ENCODE results near the gene HERPUD1.

DNA sequence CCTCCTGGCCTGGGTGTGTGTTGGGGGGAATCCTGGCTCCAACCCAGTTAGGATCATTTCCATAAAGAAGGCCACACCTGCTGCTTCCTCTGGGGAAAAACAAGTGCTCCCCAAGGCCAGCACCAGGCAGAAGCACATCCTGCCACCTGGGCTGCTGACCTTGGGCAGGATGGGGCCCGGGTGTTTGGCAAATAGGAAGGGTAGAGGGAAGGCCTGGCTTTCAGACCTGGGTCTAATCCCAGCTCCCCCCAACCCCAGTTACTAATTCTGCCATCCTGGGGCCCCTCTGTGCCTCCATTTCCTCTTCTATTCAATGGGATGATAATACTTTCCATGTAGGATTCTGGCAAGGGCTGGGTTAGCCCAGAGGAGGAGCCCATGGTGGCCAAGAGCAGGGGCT, 54.4 kb downstream of the HERPUD1 start:
- TF ChIP-seq, protein P1, sequence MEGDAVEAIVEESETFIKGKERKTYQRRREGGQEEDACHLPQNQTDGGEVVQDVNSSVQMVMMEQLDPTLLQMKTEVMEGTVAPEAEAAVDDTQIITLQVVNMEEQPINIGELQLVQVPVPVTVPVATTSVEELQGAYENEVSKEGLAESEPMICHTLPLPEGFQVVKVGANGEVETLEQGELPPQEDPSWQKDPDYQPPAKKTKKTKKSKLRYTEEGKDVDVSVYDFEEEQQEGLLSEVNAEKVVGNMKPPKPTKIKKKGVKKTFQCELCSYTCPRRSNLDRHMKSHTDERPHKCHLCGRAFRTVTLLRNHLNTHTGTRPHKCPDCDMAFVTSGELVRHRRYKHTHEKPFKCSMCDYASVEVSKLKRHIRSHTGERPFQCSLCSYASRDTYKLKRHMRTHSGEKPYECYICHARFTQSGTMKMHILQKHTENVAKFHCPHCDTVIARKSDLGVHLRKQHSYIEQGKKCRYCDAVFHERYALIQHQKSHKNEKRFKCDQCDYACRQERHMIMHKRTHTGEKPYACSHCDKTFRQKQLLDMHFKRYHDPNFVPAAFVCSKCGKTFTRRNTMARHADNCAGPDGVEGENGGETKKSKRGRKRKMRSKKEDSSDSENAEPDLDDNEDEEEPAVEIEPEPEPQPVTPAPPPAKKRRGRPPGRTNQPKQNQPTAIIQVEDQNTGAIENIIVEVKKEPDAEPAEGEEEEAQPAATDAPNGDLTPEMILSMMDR (IDR thresholded peaks at IDR 0.05; ENCODE audit: borderline replicate concordance, extremely low read depth, low read length, poor library complexity, severe bottlenecking): no peak
- no peak for TF ChIP-seq EZH2 (IDR thresholded peaks at IDR 0.05; ENCODE audit: borderline replicate concordance, low read depth, low read length, severe bottlenecking)
